ENCODE data around the gene P2RY11.

Gene P2RY11

DNA sequence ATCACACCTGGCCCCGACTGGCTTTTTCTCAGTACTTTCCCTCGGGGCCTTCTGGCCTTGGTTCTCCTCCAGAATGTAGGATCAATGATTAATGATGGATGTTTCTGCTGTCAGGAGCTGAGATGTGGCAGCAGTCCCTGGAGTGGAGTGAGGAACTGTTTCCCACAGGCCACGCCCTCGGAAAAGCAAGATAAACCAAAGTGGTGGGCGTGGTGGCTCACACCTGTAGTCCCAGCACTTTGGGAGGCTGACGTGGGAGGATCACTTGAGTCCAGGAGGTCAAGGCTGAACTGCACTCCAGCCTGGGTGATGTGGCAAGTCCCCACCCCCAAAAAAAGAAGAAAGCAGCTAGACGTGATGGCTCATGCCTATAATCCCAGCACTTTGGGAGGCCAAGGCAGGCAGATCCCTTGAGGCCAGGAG is 32.5 kb upstream of the P2RY11 start:
- TF ChIP-seq POLR2AphosphoS5 (IDR thresholded peaks at IDR 0.05; ENCODE audit: borderline replicate concordance, low read depth, low read length) (no peak), FOXP2 (optimal IDR thresholded peaks at IDR 0.05; ENCODE audit: control extremely low read depth, extremely low read length, insufficient read depth) (no peak), EZH2 (IDR thresholded peaks at IDR 0.05) (no peak)
- Histone ChIP-seq H3K27ac (no peak overlapping the region), H3K9ac (ENCODE audit: insufficient read length) (no peak overlapping the region), H3K36me3 (ENCODE audit: insufficient read depth, low read length) (no peaks in the 10 kb centered on the region), H3K9me3 (ENCODE audit: low read depth, low read length) (no peaks in the 10 kb centered on the region), H3K4me3 (no peak overlapping the region)
- no peak for DNase-seq (ENCODE audit: low read depth, low spot score)

DNA sequence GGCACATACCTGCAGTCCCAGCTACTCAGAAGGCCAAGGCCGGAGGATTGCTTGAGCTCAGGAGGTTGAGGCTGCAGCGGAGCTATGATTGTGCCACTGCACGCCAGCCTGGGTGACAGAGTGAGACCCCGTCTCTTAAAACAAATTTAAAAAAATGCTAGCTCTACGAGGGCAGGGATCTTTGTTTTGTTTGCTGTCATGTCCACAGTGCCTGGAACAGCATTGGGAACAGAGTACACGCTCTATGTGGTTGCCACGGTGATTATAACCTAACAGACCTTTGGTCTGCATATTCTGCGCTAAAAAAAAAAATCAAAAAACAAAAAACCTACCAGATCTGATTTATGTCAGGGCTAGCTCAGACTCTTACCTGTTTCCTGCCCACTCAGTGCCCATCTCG is 27.6 kb upstream of the P2RY11 start:
- Histone ChIP-seq H3K27ac (no peak overlapping the region), H3K4me3 (no peak overlapping the region), H3K9me3 (ENCODE audit: low read depth, low read length) (no peaks in the 10 kb centered on the region), H3K9ac (ENCODE audit: insufficient read length) (no peak overlapping the region), H3K36me3 (ENCODE audit: insufficient read depth, low read length) (no peaks in the 10 kb centered on the region)
- no peak for TF ChIP-seq EZH2 (IDR thresholded peaks at IDR 0.05)
- no peak for TF ChIP-seq FOXP2 (optimal IDR thresholded peaks at IDR 0.05; ENCODE audit: control extremely low read depth, extremely low read length, insufficient read depth)
- TF ChIP-seq POLR2AphosphoS5 (IDR thresholded peaks at IDR 0.05; ENCODE audit: borderline replicate concordance, low read depth, low read length): no peak
- no peak for DNase-seq (ENCODE audit: low read depth, low spot score)

DNA sequence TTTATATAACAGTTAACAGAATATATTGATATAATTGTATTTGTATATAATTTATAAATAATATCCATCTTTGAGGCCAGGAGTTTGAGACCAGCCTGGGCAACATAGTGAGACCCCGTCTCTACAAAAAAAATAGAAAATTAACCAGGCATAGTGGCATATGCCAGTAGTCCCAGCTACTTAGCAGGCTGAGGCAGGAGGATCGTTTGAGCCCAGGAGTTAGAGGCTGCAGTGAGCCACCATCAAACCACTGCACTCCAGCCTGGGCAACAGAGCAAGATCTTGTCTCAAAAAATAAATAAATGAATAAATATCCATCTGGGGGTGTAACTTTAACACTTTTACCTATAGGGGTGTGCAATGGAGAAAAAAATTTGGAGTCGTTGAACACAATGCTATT is 26.7 kb upstream of the P2RY11 start:
- no peak for DNase-seq (ENCODE audit: low read depth, low spot score)
- no peaks in the 10 kb centered on the region for H3K36me3 ChIP-seq (ENCODE audit: insufficient read depth, low read length)
- no peak overlapping the region for H3K4me3 ChIP-seq
- no peaks in the 10 kb centered on the region for H3K9me3 ChIP-seq (ENCODE audit: low read depth, low read length)
- TF ChIP-seq FOXP2 (optimal IDR thresholded peaks at IDR 0.05; ENCODE audit: control extremely low read depth, extremely low read length, insufficient read depth): no peak
- TF ChIP-seq EZH2 (IDR thresholded peaks at IDR 0.05): no peak
- no peak for TF ChIP-seq POLR2AphosphoS5 (IDR thresholded peaks at IDR 0.05; ENCODE audit: borderline replicate concordance, low read depth, low read length)
- H3K9ac ChIP-seq (ENCODE audit: insufficient read length): no peak overlapping the region
- H3K27ac ChIP-seq: no peak overlapping the region

DNA sequence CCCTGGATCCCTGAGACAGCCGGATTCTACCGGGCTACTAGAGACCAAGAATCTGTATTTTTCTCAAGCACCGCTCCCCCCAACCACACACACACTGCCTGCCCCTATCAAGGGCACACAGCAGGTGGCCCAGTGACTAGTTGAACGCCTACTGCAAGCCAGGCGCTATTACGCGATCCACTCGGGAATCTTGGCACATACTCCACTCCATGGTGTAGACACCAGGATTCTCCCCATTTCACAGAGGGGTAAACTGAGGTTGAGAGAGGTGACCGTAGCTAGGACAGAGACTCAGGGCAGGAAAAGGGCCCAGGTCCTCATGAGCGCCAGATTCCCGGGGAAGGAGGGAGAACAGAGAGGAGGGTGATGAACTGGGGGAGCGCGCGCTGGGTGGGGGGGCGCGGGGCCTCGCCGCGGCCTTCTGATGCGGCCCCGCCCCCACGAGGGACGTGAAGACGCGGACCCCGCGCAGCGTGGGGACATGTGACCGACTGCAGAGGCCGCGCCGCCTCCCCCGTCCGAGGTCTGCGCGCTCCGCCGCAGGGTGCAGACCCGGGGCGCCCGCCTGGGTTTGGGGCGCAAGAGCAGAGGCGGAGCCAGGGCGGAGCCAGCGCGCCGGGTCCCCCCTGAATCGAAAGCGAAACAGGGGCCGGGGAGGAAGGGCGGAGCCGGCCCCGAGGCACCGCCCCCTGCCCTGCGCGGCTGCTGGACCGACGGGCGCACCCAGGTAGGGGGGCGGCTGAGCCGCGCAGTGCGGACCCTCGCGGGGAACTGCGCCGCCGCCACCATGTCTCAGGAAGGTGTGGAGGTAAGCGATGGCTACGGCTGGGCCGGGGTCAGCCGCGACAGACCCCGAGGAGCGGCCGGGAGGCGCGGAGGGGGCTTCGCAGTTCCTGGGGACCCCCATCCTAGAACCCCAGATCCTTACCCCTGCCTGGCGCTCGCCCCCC is 25.6 kb upstream of the P2RY11 start, which contains the start of gene SHFL:
SHFL (plus strand) TSS at position 677 of the 950 bp plus-strand sequence; CDS start at position 788, 111 bp downstream.
- no peak for DNase-seq (ENCODE audit: low read depth, low spot score)
- Histone ChIP-seq H3K9me3 (ENCODE audit: low read depth, low read length) (no peaks in the 10 kb centered on the region), H3K27ac (no peak within 1 kb of the TSS), H3K9ac (ENCODE audit: insufficient read length) (peak within 1 kb of the TSS; percentile 26), H3K36me3 (ENCODE audit: insufficient read depth, low read length) (no peaks in the 10 kb centered on the region), H3K4me3 (peak within 1 kb of the TSS; percentile 81)
- TF ChIP-seq EZH2 (IDR thresholded peaks at IDR 0.05) (no peak), POLR2AphosphoS5 (IDR thresholded peaks at IDR 0.05; ENCODE audit: borderline replicate concordance, low read depth, low read length) (no peak), FOXP2 (optimal IDR thresholded peaks at IDR 0.05; ENCODE audit: control extremely low read depth, extremely low read length, insufficient read depth) (no peak)

DNA sequence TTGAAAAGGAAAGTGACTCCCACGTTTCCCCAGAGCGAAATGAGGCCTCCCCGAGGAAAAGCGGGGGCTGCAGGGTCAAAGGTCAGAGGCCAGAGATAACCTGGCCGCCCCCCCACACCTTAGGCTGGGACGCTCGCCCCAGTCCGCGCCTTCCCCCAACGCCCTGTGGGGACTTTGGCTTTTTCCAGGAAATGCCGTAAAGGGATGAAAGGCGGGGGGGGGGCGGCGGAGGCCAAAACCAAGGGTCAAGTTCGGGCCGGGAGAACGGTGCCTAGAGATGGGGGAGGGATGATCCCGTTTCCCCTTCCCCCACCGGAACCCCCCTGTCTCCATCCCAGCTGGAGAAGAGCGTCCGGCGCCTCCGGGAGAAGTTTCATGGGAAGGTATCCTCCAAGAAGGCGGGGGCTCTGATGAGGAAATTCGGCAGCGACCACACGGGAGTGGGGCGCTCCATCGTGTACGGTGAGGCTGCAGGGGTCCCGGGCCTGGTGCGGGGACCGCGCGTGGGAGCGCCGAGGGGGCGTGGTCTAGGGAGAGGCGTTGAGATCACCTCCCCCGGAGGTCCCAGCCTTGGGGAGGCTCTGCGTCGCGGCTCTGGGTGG is 24.8 kb upstream of the P2RY11 start:
- no peak overlapping the region for H3K27ac ChIP-seq
- TF ChIP-seq POLR2AphosphoS5 (IDR thresholded peaks at IDR 0.05; ENCODE audit: borderline replicate concordance, low read depth, low read length) (no peak), FOXP2 (optimal IDR thresholded peaks at IDR 0.05; ENCODE audit: control extremely low read depth, extremely low read length, insufficient read depth) (no peak), EZH2 (IDR thresholded peaks at IDR 0.05) (no peak)

DNA sequence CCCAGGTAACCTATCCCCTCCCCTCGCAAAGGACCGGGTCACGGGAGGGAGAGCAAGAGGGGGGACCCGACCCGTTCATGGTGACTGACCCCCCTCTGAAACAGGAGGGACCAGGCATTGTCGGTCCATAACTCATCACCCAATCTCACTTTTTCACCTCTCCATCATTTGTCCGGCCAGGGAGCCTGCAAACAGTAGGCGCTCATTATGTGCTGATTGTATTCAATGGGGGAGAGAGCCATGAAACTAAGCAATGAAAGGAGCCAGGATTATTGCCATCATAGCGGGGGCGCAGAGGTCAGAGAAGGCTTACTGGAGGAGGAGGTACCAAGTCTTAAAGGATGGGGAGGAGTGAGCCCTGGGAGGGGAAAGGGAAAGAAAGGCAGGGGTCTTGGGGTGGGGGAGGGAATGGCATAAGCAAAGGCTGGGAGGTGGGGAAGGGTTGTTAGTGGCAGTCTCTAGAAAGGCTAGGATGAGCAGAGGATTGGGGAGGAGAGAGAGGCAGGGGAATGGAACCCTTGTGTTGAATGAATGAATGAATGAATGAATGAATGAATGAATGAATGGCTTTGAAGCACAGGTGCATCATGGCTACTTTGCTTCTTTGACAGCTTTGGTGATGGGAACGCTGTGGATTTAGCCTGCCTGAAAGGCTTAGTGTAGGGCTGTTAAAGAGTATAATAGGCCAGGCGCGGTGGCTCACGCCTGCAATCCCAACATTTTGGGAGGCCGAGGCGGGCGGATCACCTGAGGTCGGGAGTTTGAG is 24.0 kb upstream of the P2RY11 start:
- DNase-seq (ENCODE audit: low read depth, low spot score): no peak
- Histone ChIP-seq H3K36me3 (ENCODE audit: insufficient read depth, low read length) (no peaks in the 10 kb centered on the region), H3K9me3 (ENCODE audit: low read depth, low read length) (no peaks in the 10 kb centered on the region), H3K9ac (ENCODE audit: insufficient read length) (no peak overlapping the region), H3K27ac (no peak overlapping the region), H3K4me3 (no peak overlapping the region)
- TF ChIP-seq FOXP2 (optimal IDR thresholded peaks at IDR 0.05; ENCODE audit: control extremely low read depth, extremely low read length, insufficient read depth) (no peak), EZH2 (IDR thresholded peaks at IDR 0.05) (no peak), POLR2AphosphoS5 (IDR thresholded peaks at IDR 0.05; ENCODE audit: borderline replicate concordance, low read depth, low read length) (no peak)

More for the DNA sequence above, 24.8 kb upstream of the P2RY11 start:
- Histone ChIP-seq H3K9ac (ENCODE audit: insufficient read length) (no peak overlapping the region), H3K9me3 (ENCODE audit: low read depth, low read length) (no peaks in the 10 kb centered on the region), H3K4me3 (peak overlapping the region; percentile 81), H3K36me3 (ENCODE audit: insufficient read depth, low read length) (no peaks in the 10 kb centered on the region)
- DNase-seq (ENCODE audit: low read depth, low spot score): no peak

DNA sequence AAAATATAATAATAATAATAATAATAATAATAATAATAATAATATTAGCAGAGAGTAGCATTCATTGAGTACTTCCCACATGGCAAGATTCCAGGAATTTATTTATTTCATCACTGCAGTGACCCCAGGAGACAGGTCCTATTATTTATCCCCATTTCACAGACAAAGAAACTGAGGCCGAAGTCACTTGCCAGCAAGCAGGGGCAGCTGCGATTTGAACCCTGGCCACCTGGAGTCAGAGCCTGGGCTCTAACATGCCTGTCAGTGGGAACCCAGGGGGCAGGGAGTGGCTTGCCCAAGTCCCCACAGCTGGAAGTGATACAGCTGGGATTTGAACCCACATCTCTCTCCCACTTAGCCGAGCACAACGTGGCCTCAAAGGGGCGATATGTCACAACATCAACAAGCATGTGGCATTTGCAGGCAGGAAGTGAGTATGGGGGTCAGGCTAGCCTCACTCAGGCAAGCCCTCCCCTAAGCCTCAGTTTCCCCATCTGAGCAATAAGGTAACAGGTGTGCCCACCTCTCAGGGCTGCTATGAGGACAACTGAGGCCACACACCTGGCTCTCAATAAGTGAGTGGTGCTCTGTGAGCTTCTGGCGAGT is 22.4 kb upstream of the P2RY11 start:
- Histone ChIP-seq H3K4me3 (no peak overlapping the region), H3K36me3 (ENCODE audit: insufficient read depth, low read length) (no peaks in the 10 kb centered on the region), H3K9me3 (ENCODE audit: low read depth, low read length) (no peaks in the 10 kb centered on the region), H3K9ac (ENCODE audit: insufficient read length) (no peak overlapping the region), H3K27ac (no peak overlapping the region)
- no peak for TF ChIP-seq POLR2AphosphoS5 (IDR thresholded peaks at IDR 0.05; ENCODE audit: borderline replicate concordance, low read depth, low read length)
- TF ChIP-seq EZH2 (IDR thresholded peaks at IDR 0.05): no peak
- TF ChIP-seq FOXP2 (optimal IDR thresholded peaks at IDR 0.05; ENCODE audit: control extremely low read depth, extremely low read length, insufficient read depth): no peak
- DNase-seq (ENCODE audit: low read depth, low spot score): no peak

Measured in SK-N-MC (cell line).